ENCODE data around the gene ERMP1. TPM values are rescaled to one million over a fixed set of nuclear protein-coding genes. Genes with fewer than 3 reads are reported as not detected.

Gene ERMP1
- total and polyA plus RNA-seq, 2 of the 8 experiments (the other 6 are each of a cell fraction or from before 2014, with no cell fraction given), result 12.8 to 16.7 TPM

GRCh38 chr9:5820425-5820824, 12.5 kb downstream of the ERMP1 start:
- no peak overlapping the region for H2BK120ac ChIP-seq (replicated peaks; ENCODE audit: low read depth, low read length)
- H2BK15ac ChIP-seq (ENCODE audit: low read length), result no peak overlapping the region
- ChIA-PET POLR2A (ENCODE audit: partially characterized antibody) (no interaction called here), CTCF (ENCODE audit: partially characterized antibody) (interaction anchor here (0.6 to 1.1 kb wide), 2 partner anchors 12 to 313 kb away, joined by 3 to 4 read pairs; no protein-coding TSS in a partner anchor)
- no peak overlapping the region for H3K4ac ChIP-seq (replicated peaks; ENCODE audit: insufficient read length, low read depth, low read length)
- H4K91ac ChIP-seq (replicated peaks; ENCODE audit: insufficient read length, low read length), result no peak overlapping the region
- H2BK12ac ChIP-seq (ENCODE audit: low read depth, low read length), result no peak overlapping the region
- H3K36me3 ChIP-seq (ENCODE audit: control insufficient read depth in 2 of 4, insufficient read depth in 4 of 4, low read length in 3 of 4), result peaks cover 0 to 11% (median 4%) of the 10 kb centered on the region in 4 experiments; a peak in 3 of 8 replicates
- no peaks in the 10 kb centered on the region for H3K79me2 ChIP-seq (ENCODE audit: control insufficient read depth in 1 of 2, insufficient read depth in 2 of 2, low read length in 2 of 2)
- H2AFZ ChIP-seq (ENCODE audit: low read length), result no peak overlapping the region
- no peak overlapping the region for H3K9ac ChIP-seq (replicated peaks in 1 of 4; ENCODE audit: extremely low read depth in 1 of 4, low read depth in 3 of 4, low read length in 3 of 4)
- no peak overlapping the region for H4K5ac ChIP-seq (ENCODE audit: insufficient read length, low read depth, low read length)
- H4K20me1 ChIP-seq (replicated peaks in 1 of 2; ENCODE audit: control insufficient read depth in 1 of 2, insufficient read depth in 2 of 2, low read length in 2 of 2), result peaks cover 0 to 5% of the 10 kb centered on the region in 2 experiments
- no peak overlapping the region for H2BK5ac ChIP-seq (ENCODE audit: low read depth, low read length)
- 83% methylated on average over 1 of the region's 1 CpG; no CpG with 5 or more reads in 1 of the 2 experiments for WGBS, 2 experiments (ENCODE audit: extremely low coverage in 1 of 2, insufficient coverage in 1 of 2, insufficient read length in 1 of 2, insufficient replicate concordance in 2 of 2, low coverage in 1 of 2, low lambda C conversion rate in 2 of 2, missing lambda C conversion rate in 1 of 2)
- H3K27ac ChIP-seq (ENCODE audit: low read depth, low read length), result no peak overlapping the region
- H3K9me3 ChIP-seq (ENCODE audit: insufficient read depth in 2 of 2, low read depth in 1 of 2, low read length in 1 of 2), result no peaks in the 10 kb centered on the region
- no peak overlapping the region for H4K8ac ChIP-seq (ENCODE audit: extremely low read depth, insufficient read depth, low read length)
- H3K23me2 ChIP-seq (ENCODE audit: low read depth, low read length), result no peaks in the 10 kb centered on the region
- DNase-seq (ENCODE audit: low read depth in 1 of 2, low spot score in 2 of 2) (no peak), FAIRE-seq (no peak)
- no peaks in the 10 kb centered on the region for H3K79me1 ChIP-seq (ENCODE audit: low read depth, low read length)
- H3K27me3 ChIP-seq (replicated peaks in 1 of 4; ENCODE audit: control insufficient read depth in 3 of 4, extremely low read depth in 1 of 4, insufficient read depth in 3 of 4, low read length in 3 of 4), result no peaks in the 10 kb centered on the region
- H2BK20ac ChIP-seq (ENCODE audit: low read length), result no peak overlapping the region
- H3K4me2 ChIP-seq (ENCODE audit: insufficient read depth in 1 of 2, low read depth in 2 of 2, low read length in 2 of 2), result no peak overlapping the region
- no peak overlapping the region for H3K14ac ChIP-seq (ENCODE audit: insufficient read length)
- H3K23ac ChIP-seq (ENCODE audit: insufficient read length), result no peak overlapping the region
- H3K56ac ChIP-seq (replicated peaks; ENCODE audit: insufficient read length, low read depth, low read length), result no peak overlapping the region
- H3K18ac ChIP-seq (ENCODE audit: extremely low read depth, low read length), result no peak overlapping the region
- no peak overlapping the region for H2AK5ac ChIP-seq (ENCODE audit: low read depth, low read length)
- H3K4me3 ChIP-seq (ENCODE audit: extremely low read depth in 1 of 4, insufficient read depth in 2 of 4, low read depth in 3 of 4, low read length in 4 of 4), result no peak overlapping the region
- no peaks in the 10 kb centered on the region for H3K4me1 ChIP-seq (replicated peaks in 1 of 4; ENCODE audit: control insufficient read depth in 3 of 4, insufficient read depth in 4 of 4, low read length in 3 of 4)
- no peak for TF ChIP-seq POLR2A (IDR thresholded peaks at IDR 0.05; ENCODE audit: control extremely low read depth in 1 of 2, low read depth in 2 of 2, low read length in 2 of 2)
- TF ChIP-seq ATF2 (IDR thresholded peaks at IDR 0.05; ENCODE audit: low read length), result no peak
- TF ChIP-seq RNF2 (IDR thresholded peaks at IDR 0.05; ENCODE audit: borderline replicate concordance, low read depth, low read length, missing control alignments, poor library complexity, severe bottlenecking), result no peak
- no peak for TF ChIP-seq KDM5A (IDR thresholded peaks at IDR 0.05; ENCODE audit: low read length)
- no peak for TF ChIP-seq TAF7 (optimal IDR thresholded peaks at IDR 0.05; ENCODE audit: borderline replicate concordance, low read depth, low read length)
- TF ChIP-seq USF2 (IDR thresholded peaks at IDR 0.05; ENCODE audit: low read length), result no peak
- no peak for TF ChIP-seq SAP30 (IDR thresholded peaks at IDR 0.05; ENCODE audit: insufficient read depth, insufficient replicate concordance, low read length)
- TF ChIP-seq TCF12 (IDR thresholded peaks at IDR 0.05; ENCODE audit: low read depth, low read length), result no peak
- TF ChIP-seq JUN (IDR thresholded peaks at IDR 0.05; ENCODE audit: low read depth, low read length), result no peak
- no peak for TF ChIP-seq ASH2L (IDR thresholded peaks at IDR 0.05; ENCODE audit: low read length)
- no peak for TF ChIP-seq MAFK (IDR thresholded peaks at IDR 0.05; ENCODE audit: low read depth, low read length)

All from H1 (cell line).